ENCODE results near the gene DIAPH2.

DNA sequence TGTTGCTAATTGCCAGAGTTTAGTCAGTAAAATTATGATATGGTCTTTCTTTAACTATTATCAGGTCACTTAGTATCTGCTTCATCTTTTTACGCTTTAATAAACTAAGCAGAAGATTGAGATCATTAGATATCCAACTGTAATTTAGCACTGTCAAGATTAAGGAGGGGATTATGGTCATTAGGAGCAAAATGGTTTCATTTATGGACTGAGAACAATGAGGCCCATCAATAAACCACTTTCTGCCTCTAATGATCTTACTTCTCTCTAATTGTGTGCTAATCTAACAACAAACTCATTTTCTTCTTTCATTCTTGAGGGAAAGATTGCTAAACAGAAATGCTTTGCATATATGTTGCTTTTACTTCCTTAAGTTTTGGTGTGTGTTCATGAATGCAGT is 539.5 kb downstream of the DIAPH2 start:
- TF ChIP-seq POLR2A (IDR thresholded peaks at IDR 0.05) = no peak
- TF ChIP-seq, protein P1, sequence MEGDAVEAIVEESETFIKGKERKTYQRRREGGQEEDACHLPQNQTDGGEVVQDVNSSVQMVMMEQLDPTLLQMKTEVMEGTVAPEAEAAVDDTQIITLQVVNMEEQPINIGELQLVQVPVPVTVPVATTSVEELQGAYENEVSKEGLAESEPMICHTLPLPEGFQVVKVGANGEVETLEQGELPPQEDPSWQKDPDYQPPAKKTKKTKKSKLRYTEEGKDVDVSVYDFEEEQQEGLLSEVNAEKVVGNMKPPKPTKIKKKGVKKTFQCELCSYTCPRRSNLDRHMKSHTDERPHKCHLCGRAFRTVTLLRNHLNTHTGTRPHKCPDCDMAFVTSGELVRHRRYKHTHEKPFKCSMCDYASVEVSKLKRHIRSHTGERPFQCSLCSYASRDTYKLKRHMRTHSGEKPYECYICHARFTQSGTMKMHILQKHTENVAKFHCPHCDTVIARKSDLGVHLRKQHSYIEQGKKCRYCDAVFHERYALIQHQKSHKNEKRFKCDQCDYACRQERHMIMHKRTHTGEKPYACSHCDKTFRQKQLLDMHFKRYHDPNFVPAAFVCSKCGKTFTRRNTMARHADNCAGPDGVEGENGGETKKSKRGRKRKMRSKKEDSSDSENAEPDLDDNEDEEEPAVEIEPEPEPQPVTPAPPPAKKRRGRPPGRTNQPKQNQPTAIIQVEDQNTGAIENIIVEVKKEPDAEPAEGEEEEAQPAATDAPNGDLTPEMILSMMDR (IDR thresholded peaks at IDR 0.05 in 4 of 5, conservative IDR thresholded peaks at IDR 0.05 in 1 of 5) = no peak
